Hepatic stellate cell (primary cell): ENCODE data around the gene ZNF182.
"Not testable (repeated sequence)": the region's sequence is repeated elsewhere in the genome, so short reads cannot be mapped to it uniquely, and the experiment has no call there.

Source experiments
- DNase-seq: peaks from one replicate; pipeline ENCODE4 v3.0.0; 2011; ENCODE audit warnings: low spot score

The ZNF182 gene

GRCh38 chrX:48003758-48004457 is at the start of gene ZNF182:
Gene ZNF182 (minus strand): TSS chrX:48003989. CDS start chrX:48002609, 1,380 bp downstream.
- DNase-seq, result peak; percentile 92

GRCh38 chrX:48046846-48047245 is 43.1 kb upstream of the ZNF182 start:
- DNase-seq, result no peak

- DNase-seq, result no peak
Observed at GRCh38 chrX:48045410-48046311, 41.9 kb upstream of the ZNF182 start.

- no peak for DNase-seq
Observed at GRCh38 chrX:48043056-48043455, 39.3 kb upstream of the ZNF182 start.

GRCh38 chrX:48035891-48036290 is 32.1 kb upstream of the ZNF182 start:
- no peak for DNase-seq

- DNase-seq, result not testable (repeated sequence)
Observed at GRCh38 chrX:48030641-48031173, 26.9 kb upstream of the ZNF182 start.

- DNase-seq, result no peak
Observed at GRCh38 chrX:48030237-48030636, 26.4 kb upstream of the ZNF182 start.

GRCh38 chrX:48028091-48028490 is 24.3 kb upstream of the ZNF182 start:
- no peak for DNase-seq

GRCh38 chrX:48027545-48027944 is 23.8 kb upstream of the ZNF182 start:
- DNase-seq, result not testable (repeated sequence)

- peak; percentile 26 for DNase-seq
Observed at GRCh38 chrX:48025561-48025960, 21.8 kb upstream of the ZNF182 start.

- DNase-seq, result no peak
Observed at GRCh38 chrX:48022738-48023137, 18.9 kb upstream of the ZNF182 start.

GRCh38 chrX:48022100-48022499 is 18.3 kb upstream of the ZNF182 start:
- no peak for DNase-seq

- peak; percentile 62 for DNase-seq
Observed at GRCh38 chrX:48021026-48021900, 17.5 kb upstream of the ZNF182 start.

GRCh38 chrX:48020472-48020871 is 16.7 kb upstream of the ZNF182 start:
- DNase-seq, result not testable (repeated sequence)

GRCh38 chrX:48019892-48020291 is 16.1 kb upstream of the ZNF182 start:
- DNase-seq, result not testable (repeated sequence)

- DNase-seq, result not testable (repeated sequence)
Observed at GRCh38 chrX:48016583-48017310, 13.0 kb upstream of the ZNF182 start.

GRCh38 chrX:48009445-48009960 is 5.7 kb upstream of the ZNF182 start:
- DNase-seq, result not testable (repeated sequence)

- not testable (repeated sequence) for DNase-seq
Observed at GRCh38 chrX:48006688-48007087, 2.9 kb upstream of the ZNF182 start, which contains the start of gene SPACA5. Gene SPACA5 (plus strand): TSS chrX:48006988. CDS start chrX:48007803, 815 bp downstream.

- no peak for DNase-seq
Observed at GRCh38 chrX:48003367-48003757, 427 bp downstream of the ZNF182 start.

GRCh38 chrX:48002929-48003328 is 860 bp downstream of the ZNF182 start:
- no peak for DNase-seq

- no peak for DNase-seq
Observed at GRCh38 chrX:48002319-48002718, 1.5 kb downstream of the ZNF182 start.
